NCI-H1930 (cell line): ENCODE measurements around the gene SMIM3.

Experiments used
- DNase-seq, 2 experiments: peaks; one replicate each; lab custom pipeline; 2025; lab: John Stamatoyannopoulos, UW

SMIM3 gene

DNA sequence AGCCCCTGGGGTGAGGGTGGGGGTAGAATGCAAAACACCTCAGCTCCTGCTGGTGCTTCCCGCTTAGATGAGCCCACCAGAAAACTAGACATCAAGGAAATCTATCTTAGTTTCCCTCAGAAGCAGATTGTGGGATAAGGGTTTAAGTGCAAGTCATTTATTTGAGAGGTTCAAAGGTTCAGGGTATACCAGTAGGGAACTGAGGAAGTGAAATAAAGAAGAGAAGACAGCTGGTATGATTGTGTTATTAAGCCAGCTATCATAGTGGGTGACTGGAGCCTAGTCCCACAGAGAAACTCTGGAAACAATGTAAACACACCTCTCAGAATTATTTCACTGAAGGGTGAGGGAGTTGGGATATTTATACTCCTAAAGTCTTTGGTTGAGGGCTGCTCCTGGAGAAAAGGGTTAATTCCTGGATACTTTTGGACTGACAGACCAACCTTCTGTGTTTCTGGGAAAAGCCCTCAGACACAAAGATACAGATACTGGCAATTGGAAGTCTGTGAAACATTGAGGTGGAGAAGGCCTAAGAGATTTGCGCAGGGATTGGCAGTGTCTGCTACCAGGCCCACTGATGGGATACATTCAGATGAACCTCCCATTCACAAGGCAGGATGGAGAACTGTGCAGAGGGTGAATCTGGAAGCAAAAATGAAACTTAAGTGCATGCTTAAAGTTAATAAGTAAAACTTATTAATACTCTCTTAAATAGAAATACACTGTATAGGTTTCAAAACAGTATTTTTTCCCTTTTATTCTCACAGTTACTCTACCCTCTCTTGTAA is 13.4 kb upstream of the SMIM3 start:
- DNase-seq, result no peak

GRCh38 chr5:150765799-150766169 is 12.8 kb upstream of the SMIM3 start:
- no peak for DNase-seq

DNA sequence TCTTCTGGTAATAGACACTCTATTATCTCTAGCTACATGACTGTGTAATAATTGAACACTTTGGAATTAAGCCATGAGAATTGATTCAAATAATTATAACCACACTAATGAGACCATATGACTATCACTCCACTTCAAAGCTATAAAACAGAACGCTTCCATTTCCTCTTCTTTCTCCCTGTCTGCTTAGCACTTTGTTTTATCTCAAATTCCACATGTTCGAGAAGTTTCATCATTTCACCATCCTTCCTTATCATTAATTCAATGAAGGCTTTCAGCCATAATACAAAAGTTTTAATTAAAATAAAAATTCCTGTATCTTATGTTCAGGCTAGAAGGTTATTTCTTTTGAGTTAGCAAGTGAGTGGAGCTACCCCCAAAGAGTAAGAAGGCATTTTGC is 12.3 kb upstream of the SMIM3 start:
- DNase-seq, result no peak

GRCh38 chr5:150771034-150771795 is 7.3 kb upstream of the SMIM3 start:
- DNase-seq, result no peak

- DNase-seq, result no peak
Measured at GRCh38 chr5:150774145-150774544, 4.4 kb upstream of the SMIM3 start.

- no peak for DNase-seq
Measured at GRCh38 chr5:150777685-150778084, 872 bp upstream of the SMIM3 start.

DNA sequence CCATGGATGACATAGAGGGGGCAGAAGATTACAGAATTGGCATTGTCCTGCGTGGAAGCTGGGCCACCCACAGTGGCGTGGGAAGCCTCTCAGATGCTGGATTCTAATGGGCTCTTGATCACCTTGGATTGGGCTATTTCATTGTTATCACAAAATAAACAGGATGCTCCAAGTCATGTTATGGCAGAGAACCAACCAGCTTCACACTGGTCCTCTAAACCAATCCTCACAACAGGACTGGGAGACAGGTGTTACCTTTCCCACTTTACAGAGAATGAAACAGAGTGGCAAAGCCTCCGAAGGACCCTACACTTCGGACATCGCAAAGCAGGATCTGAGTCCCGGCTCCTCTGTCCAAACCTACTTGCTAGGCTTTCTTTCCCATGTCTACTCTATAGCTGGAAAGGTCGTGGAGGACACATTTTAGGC is 455 bp upstream of the SMIM3 start:
- no peak for DNase-seq

GRCh38 chr5:150779397-150780186 is 1.0 kb downstream of the SMIM3 start:
- no peak for DNase-seq

DNA sequence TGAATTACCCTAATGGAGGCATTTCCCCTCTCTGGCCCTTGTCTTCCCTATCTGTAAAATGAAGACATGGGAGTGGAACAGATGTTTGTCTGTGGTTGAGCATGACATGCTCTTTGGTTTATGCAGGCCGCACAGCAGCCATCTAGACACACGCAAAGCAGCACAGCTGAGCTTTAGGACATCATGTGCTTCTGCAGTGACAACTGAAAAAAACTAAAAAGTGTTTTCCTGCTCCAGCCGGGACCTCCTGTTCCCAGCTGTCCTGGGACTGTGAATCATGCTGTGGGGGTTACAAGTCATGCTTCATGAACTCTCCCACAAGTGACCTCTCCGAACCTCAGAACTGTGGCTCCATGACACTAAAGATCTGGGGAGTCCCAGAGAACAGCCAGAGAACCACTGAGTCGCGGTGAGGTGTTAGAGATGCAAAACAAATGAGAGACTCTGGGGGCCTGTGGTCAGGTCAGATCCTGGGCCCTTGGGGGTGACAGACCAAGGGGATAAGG is 1.7 kb downstream of the SMIM3 start:
- DNase-seq, result no peak

- no peak for DNase-seq
Measured at GRCh38 chr5:150780816-150781221, 2.3 kb downstream of the SMIM3 start.

GRCh38 chr5:150781706-150782614 is 3.4 kb downstream of the SMIM3 start:
- DNase-seq, result no peak

GRCh38 chr5:150782850-150783249 is 4.3 kb downstream of the SMIM3 start:
- no peak for DNase-seq

- DNase-seq, result no peak
Measured at GRCh38 chr5:150783422-150783928, 4.9 kb downstream of the SMIM3 start.

DNA sequence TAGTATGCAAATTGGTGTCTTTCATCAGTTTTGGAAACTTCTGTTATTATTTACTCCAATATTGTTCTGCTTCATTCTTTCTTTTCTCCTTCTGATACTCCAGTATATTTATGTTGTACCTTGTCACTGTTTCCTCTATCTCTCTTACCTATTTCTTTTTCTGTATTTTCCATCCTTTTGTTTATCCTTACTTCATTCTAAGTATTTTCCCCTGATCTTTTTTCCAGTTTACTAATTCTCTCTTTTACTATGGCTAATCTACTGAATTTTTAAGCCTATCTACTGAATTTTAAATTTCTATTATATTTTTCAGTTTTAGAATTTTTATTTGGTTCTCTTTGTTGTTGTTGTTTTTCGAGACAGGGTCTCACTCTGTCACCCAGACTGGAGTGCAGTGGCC is 7.4 kb downstream of the SMIM3 start:
- DNase-seq, result no peak

DNA sequence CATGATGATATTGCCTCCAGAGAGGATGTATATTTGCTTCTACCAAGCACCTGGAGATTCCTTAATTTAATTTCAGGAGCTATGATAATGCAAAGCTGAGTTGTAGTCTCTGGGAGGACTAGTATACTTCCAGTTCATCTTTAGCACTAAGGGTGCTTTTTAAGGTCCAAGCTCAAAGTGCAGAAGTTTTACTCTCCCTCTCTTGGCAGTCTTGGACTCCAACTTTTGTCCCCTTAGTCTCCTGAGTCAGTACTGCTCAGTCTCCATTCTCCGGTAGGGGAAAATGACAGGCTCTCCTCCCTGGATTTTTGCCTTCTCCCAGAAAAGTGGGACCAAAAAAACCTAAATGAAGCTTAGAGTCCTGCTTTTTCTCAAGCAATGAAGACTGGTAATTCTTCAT is 8.3 kb downstream of the SMIM3 start:
- no peak for DNase-seq

GRCh38 chr5:150787656-150788055 is 9.1 kb downstream of the SMIM3 start:
- DNase-seq, result no peak

DNA sequence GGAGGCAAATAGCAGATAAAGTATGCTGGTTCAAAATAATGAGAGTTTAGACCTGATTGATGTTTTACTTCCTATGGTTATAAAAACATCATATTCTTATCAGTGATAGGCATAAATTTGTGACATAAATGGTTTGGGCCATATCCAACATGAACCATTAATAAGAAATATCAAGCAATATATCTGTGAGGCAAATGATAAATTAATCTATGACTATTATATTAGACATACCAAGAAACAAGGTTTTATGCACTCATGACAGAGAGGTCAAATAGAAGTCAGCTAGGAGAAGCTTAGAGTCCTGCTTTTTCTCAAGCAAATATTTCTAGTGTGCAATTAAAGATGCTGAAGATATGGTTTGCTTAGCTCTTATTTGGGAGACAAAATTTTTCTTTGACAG is 10.4 kb downstream of the SMIM3 start:
- no peak for DNase-seq

- DNase-seq, result no peak
Measured at GRCh38 chr5:150789450-150789849, 10.9 kb downstream of the SMIM3 start.

- DNase-seq, result no peak
Measured at GRCh38 chr5:150789943-150790611, 11.5 kb downstream of the SMIM3 start.

GRCh38 chr5:150791536-150791935 is 13.0 kb downstream of the SMIM3 start:
- no peak for DNase-seq
